Activated gamma-delta T cell (primary cell): ENCODE measurements around the gene EVI5L.

Source experiments
- DNase-seq: peaks from one replicate; lab custom pipeline; 2025; lab: John Stamatoyannopoulos, UW

EVI5L gene

DNA sequence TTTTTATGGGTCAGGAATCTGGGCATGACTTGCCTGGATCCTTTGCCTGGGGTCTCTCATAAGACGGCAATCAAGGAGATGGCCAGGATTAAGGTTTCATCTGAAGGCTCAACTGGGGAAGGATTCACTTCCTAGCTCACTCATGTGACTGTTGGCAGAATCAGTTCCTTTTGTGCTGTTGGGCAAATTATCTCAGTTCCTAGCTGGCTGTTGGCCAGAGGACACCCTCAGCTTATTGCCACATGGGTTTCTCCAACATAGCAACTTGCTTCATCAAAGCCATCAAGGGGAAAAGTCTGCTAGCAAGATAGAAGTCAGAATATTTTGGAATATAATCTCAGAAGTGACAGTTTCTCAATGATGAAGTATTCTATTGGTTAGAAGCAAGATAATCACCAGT lies 12.2 kb upstream of the EVI5L start:
- DNase-seq: no peak

- no peak for DNase-seq
Measured at GRCh38 chr19:7818806-7819205, 11.2 kb upstream of the EVI5L start.

GRCh38 chr19:7819337-7819736 lies 10.7 kb upstream of the EVI5L start:
- no peak for DNase-seq

GRCh38 chr19:7820588-7820987 lies 9.4 kb upstream of the EVI5L start:
- no peak for DNase-seq

DNA sequence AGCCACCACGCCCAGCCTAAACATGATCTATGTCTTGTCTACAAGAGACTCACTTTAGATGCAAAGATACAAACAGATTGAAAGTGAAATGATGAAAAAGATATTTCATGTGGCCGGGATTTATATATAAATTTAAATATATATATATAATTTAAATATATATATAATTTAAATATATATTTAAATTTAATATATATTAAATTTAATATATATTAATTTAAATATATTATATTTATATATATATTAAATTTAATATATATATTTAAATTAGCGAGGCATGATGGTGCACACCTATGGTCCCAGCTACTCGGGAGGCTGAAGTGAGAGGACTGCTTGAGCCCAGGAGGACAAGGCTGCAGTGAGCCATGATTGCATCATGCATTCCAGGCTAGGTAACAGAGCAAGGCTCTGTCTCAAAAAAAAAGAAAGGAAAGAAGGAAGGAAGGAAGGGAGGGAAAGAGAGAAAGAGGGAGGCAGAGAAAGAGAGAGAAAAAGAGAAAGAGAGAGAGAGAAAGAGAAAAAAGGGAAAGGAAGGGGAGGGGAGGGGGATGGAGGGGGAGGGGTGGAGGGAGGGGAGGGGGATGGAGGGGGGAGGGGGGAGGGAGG lies 7.0 kb upstream of the EVI5L start:
- DNase-seq: no peak

- no peak for DNase-seq
Measured at GRCh38 chr19:7823686-7824301, 6.2 kb upstream of the EVI5L start.

DNA sequence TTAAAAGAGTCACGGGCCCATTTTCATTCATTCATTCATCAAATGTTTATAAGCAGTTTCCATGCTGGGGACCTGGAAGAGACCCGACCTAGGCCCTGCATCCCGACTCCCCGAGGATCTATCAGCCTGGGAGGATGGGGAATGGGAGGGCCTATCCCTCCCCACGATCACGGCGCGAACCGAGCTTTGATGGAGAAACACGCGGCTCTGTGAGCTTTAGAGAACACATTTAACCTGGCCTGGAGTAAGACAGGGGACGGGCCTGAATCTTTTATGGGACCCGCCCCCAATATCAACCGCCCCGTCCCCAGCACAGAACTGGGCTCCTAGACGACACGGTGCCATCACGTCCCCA lies 875 bp upstream of the EVI5L start:
- DNase-seq: no peak

- no peak for DNase-seq
Measured at GRCh38 chr19:7830272-7830771, 304 bp downstream of the EVI5L start.

DNA sequence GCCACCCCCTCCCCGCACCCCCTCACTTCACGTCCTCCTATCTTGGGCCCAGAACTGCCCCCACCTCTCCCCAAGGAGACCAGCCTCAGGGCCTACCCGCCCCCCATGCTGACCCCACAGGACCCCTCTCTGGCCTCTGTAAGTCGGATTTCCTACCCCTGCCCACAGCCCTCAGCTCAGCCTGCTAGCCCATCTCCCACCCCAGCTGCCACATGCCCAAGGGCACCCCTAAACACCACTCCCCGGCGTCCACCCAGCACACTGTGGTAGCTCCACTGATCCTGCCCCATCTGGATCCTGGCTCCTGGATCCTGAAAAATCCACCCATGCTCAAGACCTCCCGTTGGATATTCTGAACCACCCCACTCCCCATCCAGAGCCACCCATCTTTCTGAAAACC lies 805 bp downstream of the EVI5L start:
- no peak for DNase-seq

DNA sequence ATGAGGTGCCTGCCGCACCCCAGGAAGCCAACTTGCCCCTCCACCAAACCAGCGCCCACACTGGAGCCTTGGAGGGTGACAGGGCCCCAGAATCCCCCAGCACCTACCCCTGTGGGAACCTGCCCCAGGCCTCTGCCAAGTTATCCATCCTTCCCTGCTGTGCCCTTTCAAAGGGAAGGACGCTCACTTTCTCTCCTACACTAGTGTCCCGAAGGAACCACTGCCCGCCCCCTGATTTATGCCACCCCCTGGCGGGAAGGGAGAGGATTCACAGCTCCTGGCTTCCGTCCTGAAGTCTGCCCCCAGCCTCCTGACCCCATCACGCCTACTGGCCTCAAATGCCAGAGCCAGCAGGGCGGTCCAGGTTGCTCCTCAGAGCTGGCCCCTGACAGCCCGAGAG lies 1.4 kb downstream of the EVI5L start:
- DNase-seq: no peak

- no peak for DNase-seq
Measured at GRCh38 chr19:7832009-7832408, 2.0 kb downstream of the EVI5L start.

GRCh38 chr19:7832781-7833180 lies 2.8 kb downstream of the EVI5L start:
- no peak for DNase-seq

DNA sequence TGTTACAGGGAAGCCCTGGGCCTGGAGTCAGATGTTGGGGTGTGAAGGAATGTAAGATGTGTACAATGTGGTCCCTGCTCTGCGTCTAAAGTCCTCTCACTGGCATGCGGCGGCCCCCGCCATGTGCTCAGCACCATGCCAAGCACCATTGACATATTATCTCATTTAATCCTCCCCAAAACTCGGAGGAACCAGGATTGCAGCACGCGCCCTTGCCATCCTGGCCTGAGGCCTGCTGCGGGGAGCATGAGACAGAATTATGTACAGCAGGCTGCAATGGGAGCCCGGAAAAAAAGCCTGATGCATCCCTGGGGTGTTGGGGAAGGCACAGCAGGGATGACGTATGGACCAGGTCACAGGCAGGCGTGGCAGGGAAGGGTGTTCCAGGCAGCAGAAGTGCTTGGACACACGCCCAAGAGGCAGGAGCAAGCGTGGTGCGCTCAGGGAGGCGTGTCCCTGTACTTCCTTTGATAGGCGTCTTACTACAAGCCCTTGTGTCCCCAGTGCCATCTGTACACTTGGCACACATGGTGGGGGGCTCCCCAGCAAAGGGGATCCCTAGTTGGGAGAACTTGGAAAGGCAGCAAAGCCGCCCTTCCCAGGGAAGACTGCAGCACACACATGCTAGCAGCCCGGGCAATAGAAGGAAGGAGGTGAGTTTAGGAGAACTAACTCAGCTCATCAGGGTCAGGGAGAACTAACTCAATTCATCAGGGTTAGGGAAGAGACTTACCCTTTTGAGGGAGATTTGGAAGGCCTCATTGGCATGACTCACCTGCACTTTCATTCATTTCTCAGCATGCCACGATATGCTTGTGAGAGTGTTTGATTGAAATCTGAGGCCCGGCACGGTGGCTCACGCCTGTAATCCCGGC lies 3.4 kb downstream of the EVI5L start:
- DNase-seq: no peak

DNA sequence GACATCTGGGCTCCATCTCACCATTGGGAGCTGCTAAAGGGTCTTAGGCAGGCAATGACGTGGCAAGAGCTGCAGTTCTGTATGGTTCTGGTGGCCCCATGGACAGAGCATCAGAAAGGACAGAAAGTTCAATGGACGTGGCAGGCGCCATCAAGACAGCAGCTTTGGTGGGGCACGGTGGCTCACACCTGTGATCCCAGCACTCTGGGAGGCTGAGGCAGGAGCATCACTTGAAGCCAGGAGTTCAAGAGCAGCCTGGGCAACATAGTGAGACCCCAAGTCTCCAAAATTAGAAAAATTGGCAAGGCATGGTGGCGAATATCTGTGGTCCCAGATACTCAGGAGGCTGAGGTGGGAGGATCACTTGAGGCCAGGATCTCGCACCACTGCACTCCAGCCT lies 9.5 kb downstream of the EVI5L start:
- DNase-seq: no peak

- DNase-seq: no peak
Measured at GRCh38 chr19:7840629-7841028, 10.6 kb downstream of the EVI5L start.

DNA sequence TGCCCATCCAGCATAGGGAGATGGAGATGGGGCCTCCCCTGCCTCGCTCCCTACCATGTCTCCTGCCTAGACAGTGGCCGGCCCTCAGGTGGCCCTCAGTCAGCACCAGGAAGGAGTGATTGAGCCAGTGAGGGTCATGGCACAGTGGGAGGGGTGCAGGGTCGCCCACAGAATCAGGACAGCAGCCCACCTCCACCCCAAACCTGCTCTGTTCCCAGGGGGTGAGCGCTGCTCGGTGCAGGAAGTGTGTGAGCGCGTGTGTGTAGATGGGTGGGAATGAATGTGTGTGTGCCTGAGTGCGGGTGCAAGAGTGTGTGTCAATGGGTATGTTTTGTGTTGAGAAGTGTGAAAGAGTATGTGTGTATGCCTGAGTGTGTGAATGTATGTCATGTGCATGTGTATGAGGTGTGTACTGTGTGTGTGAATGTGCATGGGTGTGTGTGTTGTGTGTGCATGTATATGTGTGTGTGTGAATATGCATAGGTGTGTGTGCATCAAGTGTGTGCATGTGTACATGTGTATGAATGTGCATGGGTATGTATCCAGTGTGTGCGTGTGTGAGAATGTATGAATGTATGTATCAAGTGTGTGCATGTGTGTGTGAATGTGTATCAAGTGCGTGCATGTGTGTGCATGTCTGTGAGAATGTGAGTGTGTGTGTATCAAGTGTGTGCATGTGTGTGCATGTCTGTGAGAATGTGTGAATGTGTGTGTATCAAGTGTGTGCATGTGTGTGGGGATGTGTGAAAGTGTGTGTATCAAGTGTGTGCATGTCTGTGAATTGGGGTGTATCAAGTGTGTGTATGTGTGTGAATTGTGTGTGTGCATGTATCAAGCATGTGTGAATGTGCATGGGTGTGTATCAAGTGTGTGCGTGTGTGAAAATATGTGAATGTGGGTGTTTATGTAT lies 12.0 kb downstream of the EVI5L start:
- no peak for DNase-seq

DNA sequence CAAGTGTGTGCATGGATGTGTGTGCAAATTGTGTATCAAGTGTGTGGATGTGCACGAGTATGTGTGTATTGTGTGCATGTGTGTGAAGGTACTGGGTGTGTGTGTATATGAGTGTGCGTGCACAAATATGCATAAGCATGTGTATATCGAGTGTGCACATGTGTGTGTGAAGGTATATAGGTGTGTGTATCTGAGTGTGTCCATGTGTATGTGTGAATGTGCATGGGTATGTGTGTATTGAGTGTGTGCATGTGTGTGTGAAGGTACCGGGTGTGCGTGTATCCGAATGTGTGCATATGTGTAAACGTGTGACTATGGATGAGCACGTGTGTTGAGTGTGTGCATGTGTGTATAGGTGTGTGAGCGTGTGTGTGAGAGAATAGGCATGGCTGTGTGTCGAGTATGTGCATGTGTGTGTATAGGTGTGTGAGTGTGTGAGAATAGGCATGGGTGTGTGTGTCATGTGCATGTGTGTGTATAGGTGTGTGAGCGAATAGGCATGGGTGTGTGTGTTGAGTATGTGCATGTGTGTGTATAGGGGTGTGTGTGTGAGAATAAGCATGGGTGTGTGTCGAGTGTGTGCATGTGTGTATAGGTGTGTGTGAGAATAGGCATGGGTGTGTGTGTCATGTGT lies 12.8 kb downstream of the EVI5L start:
- DNase-seq: no peak

DNA sequence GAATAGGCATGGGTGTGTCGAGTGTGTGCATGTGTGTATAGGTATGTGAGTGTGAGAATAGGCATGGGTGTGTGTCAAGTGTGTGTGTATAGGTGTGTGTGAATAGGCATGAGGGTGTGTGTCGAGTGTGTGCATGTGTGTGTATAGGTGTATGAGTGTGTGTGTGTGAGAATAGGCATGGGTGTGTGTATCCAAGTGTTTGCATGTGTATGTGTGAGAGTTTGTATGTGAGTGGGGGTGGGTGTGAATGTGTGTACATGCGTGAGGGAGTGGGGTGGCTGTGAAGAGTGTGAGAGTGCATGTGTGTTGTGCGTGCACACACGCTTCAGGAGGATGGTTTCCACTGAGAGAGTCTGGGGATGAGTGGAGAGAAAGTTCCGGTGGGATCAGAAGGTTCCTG lies 13.5 kb downstream of the EVI5L start:
- DNase-seq: no peak

DNA sequence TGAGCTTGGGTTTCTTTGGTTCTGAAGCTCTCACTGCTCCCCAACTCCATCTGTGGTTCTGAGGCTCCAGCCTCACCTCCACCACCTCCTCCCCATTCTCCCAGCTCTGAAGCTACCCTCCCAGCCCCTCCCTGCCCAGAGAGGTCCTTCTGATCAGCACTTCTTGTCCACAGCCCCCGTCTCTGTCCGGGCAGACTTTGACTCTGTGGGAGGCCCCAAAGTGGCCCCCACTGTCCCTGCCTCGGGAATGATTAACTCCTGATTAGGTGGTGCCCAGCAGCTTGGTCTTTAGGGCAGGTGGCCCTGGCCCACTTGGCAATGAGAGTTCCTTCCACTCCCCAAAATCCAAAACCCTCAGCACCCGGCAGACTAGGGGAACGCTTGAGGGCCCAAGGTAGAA lies 14.4 kb downstream of the EVI5L start:
- no peak for DNase-seq

- no peak for DNase-seq
Measured at GRCh38 chr19:7844951-7845350, 14.9 kb downstream of the EVI5L start.

GRCh38 chr19:7845390-7846154 lies 15.6 kb downstream of the EVI5L start:
- DNase-seq: no peak
